SU-DHL-6 (cell line): ENCODE measurements around the gene PIP4P1.

ENCODE experiments used
- CTCF ChIP-seq: fragments of 200-600 bp; sonication (generic); IDR thresholded peaks from one replicate; pipeline ENCODE4 v1.5.1; 2017; ENCODE audit warnings: antibody characterized with exemption, mild to moderate bottlenecking, low read length, moderate library complexity; ENCODE audit not compliant: insufficient read depth, poor library complexity, severe bottlenecking
- EZH2phosphoT487 ChIP-seq: fragments of 200-600 bp; sonication (generic), shearing (Covaris generic); conservative IDR thresholded peaks from 2 replicates; pipeline ENCODE4 v1.6.1; 2018; ENCODE audit warnings: mild to moderate bottlenecking, antibody characterized with exemption, low read length, moderate library complexity, mixed read lengths

GRCh38 chr14:20446889-20447288 lies 14.3 kb downstream of the PIP4P1 start:
- TF ChIP-seq CTCF, result no peak
- TF ChIP-seq EZH2phosphoT487, result no peak
